M059J (cell line): ENCODE results near the gene TMEM178B. TPM values are rescaled to one million over a fixed set of nuclear protein-coding genes. Genes with fewer than 3 reads are reported as not detected.
"Not testable (repeated sequence)": the region's sequence is repeated elsewhere in the genome, so short reads cannot be mapped to it uniquely, and the experiment has no call there.

Experiments used
- DNase-seq: peaks from one replicate; pipeline ENCODE4 v3.0.0-alpha.2; 2012; ENCODE audit warnings: low read depth
- total RNA-seq: library from RNA; depleted of rRNA; stranded (reverse); fragments of >200 nt; shearing (Covaris generic); gene quantifications from 2 replicates; pipeline ENCODE4 v1.2.3, GENCODE V29; 2014

TMEM178B gene
- total RNA-seq, 1 experiment from 2014 or later = 1.6 TPM

- DNase-seq = no peak
These were observed 239.1 kb downstream of the TMEM178B start for GRCh38 chr7:141312828-141313521.

GRCh38 chr7:141313896-141314295, 240.0 kb downstream of the TMEM178B start:
- no peak for DNase-seq

DNA sequence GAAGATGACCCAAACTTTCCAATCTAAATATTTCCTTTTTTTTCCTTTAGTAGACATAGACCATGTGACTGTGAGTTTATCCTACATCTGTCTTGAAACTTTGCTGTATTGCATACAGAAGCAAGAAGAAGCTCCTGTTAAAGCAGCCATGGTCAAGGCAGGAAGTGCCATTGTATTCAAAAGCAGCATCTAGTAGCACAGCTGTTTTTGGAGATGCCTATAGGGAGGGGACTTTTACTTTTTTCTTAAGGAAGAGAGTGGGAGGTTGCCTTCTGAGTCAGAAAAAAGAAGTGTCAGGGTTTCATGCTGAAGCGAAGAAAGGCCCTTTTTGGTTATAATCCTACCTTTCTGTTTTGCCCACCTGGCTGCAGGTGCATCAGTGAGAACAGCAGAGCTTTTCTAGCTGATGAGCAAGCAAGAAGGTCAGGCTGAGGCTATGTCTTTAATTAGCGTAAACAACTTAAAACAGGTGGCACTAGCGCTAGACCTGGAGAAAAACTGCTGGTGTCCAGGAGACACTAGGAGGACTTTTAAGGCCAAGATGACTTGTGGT, 243.2 kb downstream of the TMEM178B start:
- no peak for DNase-seq

DNA sequence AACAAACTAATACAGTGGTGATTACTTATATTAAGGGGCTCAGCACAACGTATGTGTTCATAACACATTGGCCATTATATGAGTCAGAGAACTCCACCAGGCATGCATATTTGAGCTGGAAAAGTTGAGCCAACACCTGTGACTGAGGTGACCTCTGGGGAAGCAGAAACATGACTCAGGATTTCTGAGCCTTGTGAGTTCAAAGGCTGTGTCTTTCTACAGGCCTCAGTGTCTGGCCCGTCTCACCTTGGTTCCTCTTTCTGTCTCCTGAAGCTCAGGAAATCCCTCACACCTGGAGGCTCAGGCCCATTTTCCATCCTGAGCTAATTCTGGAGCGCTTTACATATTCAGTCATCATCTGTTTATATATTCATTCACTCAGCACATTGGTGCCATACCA, 246.4 kb downstream of the TMEM178B start:
- peak; percentile 17 for DNase-seq

GRCh38 chr7:141322383-141322782, 248.5 kb downstream of the TMEM178B start:
- no peak for DNase-seq

DNA sequence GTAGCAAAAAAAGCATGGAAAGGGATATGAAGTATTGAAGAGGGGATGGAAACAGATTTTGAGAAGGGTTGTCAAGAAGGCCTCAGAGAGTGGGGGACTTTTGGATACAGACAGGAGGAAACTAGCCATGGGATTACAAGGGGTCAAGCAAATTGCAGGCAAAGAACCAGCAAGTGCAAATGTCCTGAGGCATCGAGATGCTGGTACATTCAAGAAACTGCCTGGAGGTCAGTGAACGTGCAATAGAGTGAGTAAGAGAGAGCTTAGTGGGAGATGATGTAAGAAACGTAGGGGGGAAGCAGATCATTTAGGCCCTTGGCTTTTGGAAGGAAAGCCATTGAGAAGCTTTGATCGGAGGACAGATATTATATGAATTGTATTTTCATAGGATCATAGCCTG, 250.0 kb downstream of the TMEM178B start:
- no peak for DNase-seq

GRCh38 chr7:141324870-141325269, 251.0 kb downstream of the TMEM178B start:
- no peak for DNase-seq

GRCh38 chr7:141325275-141325674, 251.4 kb downstream of the TMEM178B start:
- no peak for DNase-seq

DNA sequence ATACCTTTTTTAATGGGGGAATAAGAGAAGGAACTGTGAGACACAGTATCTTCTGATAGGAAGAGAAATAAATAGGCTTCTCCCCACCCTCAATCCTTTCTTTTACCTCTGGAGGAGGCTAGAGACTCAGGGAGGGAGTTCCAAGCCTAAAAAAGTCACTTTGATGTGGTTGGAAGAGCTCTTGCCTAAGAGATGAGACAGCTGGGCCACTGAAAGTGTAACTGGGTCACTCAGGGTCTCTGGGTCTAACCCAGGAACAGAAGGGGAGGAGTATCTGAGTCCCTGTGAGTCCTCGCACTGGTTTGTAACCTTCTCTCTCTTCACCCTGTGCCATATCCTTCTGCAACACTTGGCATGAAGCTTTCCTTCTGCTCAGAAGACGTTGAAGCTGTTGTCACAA, 254.4 kb downstream of the TMEM178B start:
- DNase-seq = no peak

GRCh38 chr7:141330285-141330684, 256.4 kb downstream of the TMEM178B start:
- not testable (repeated sequence) for DNase-seq

GRCh38 chr7:141333459-141333858, 259.6 kb downstream of the TMEM178B start:
- peak; percentile 13 for DNase-seq

- DNase-seq = no peak
These were observed 261.3 kb downstream of the TMEM178B start for GRCh38 chr7:141335164-141335563.

- DNase-seq = peak; percentile 19
These were observed 265.7 kb downstream of the TMEM178B start for GRCh38 chr7:141339603-141340002.

GRCh38 chr7:141340991-141341390, 267.1 kb downstream of the TMEM178B start:
- no peak for DNase-seq

- peak; percentile 18 for DNase-seq
These were observed 269.0 kb downstream of the TMEM178B start for GRCh38 chr7:141342621-141343408.

GRCh38 chr7:141344153-141344935, 270.5 kb downstream of the TMEM178B start:
- DNase-seq = no peak

- DNase-seq = no peak
These were observed 274.9 kb downstream of the TMEM178B start for GRCh38 chr7:141348728-141349127.

DNA sequence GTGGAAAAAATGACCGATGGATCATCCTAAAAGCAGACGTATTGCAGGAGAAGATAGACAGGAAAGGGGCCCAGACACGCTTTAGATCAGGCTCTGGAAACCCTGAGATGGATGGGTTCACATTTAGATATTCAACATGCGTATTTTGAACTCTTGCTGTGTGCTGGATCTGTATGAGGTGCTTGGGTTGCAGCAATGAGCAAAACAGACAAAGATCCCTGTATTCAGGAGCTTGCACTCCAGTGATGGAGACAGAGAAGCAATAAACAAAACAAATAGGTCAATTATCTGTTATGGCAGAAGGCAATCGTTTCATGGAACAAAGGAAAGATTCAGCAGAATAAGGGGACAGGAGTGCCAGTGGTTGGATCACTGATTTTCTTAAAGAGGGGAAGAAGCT, 275.5 kb downstream of the TMEM178B start:
- DNase-seq = no peak

DNA sequence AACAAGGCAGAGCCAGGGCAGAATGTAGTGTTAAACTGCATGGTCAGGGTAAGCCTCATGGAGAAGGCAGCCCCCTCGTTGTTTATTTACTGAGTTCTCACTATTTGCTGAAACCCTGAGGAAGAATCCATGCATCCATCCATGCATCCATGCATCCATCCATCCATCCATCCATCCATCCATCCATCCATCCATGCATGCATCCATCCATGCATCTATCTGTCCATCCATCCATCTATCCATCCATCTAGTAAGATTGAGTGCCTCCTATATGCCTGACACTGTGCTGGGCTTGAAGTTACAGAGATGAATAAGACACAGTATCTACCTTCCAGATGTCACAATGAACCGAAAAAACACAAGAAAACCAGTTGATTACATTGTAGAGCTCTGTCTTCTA, 275.9 kb downstream of the TMEM178B start:
- no peak for DNase-seq

DNA sequence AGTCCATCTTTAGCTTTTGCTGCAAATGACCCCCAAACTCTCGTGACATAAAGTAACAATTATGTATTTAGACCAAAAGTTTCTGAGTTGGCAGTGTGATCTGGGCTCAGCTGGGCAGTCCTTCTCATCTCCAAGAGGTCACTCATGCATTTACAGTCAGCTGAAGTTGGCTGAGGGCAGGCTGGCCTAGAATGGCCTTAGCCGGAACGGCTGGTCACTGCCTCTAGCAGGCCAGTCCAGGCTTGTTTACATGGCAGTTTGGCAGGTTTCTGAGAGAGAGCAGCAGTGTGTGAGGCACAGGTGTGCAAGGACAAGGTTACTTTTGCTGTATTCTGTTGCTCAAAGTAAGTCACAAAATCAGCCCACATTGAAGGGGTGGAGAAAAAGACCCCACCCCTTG, 277.3 kb downstream of the TMEM178B start:
- DNase-seq = no peak

- no peak for DNase-seq
These were observed 279.1 kb downstream of the TMEM178B start for GRCh38 chr7:141352955-141353354.

DNA sequence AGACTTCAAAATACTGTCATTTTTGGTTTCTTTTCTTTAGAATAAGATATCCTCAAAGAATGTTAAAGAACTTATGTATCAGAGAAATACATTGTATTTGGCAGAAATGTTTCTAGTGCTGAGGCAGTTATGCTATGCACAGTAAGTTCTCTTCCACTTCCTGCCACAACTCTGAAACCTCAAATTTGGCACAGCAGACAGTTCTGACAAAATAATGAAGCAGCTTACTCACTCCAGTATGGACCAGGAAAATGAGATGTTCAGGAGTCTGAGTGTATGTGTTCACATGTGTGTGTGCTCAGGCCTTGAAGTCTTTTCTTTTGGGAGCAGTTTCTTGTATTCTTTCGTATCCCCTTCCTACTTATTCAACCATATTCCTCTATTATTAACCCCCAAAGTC, 280.4 kb downstream of the TMEM178B start:
- peak; percentile 76 for DNase-seq
